ENCODE results near the gene ZNF366.

DNA sequence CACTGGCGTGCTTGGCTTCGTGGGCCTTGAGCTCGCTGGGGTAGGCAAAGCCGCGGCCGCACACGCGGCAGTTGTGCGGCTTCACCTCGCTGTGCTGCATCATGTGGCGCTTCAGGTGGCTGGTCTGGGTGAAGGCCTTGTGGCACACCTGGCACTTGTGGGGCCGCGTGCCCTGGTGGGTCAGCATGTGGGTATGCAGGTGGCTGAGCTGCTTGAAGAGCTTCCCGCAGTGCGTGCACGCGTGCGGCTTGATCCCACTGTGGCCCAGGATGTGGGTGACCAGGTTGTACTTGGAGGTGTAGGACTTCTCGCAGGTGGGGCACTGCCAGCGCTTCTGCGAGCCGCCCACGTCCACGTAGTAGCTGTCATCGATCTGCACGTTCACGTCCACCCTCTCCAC, 46.8 kb downstream of the ZNF366 start:
- TF ChIP-seq POLR2A (IDR thresholded peaks at IDR 0.05): no peak
- TF ChIP-seq, protein P1, sequence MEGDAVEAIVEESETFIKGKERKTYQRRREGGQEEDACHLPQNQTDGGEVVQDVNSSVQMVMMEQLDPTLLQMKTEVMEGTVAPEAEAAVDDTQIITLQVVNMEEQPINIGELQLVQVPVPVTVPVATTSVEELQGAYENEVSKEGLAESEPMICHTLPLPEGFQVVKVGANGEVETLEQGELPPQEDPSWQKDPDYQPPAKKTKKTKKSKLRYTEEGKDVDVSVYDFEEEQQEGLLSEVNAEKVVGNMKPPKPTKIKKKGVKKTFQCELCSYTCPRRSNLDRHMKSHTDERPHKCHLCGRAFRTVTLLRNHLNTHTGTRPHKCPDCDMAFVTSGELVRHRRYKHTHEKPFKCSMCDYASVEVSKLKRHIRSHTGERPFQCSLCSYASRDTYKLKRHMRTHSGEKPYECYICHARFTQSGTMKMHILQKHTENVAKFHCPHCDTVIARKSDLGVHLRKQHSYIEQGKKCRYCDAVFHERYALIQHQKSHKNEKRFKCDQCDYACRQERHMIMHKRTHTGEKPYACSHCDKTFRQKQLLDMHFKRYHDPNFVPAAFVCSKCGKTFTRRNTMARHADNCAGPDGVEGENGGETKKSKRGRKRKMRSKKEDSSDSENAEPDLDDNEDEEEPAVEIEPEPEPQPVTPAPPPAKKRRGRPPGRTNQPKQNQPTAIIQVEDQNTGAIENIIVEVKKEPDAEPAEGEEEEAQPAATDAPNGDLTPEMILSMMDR (IDR thresholded peaks at IDR 0.05): no peak

Measured in testis (tissue), 2 donors.